NCI-H226 (cell line): Measurements from ENCODE around the gene STK25.

Source experiments
- DNase-seq: peaks from one replicate; pipeline ENCODE4 v3.0.0-alpha.2; 2015

STK25 gene

GRCh38 chr2:241493092-241493491 is 15.3 kb downstream of the STK25 start:
- no peak for DNase-seq

- no peak for DNase-seq
Measured at GRCh38 chr2:241492174-241492565, 16.2 kb downstream of the STK25 start.

- DNase-seq, result no peak
Measured at GRCh38 chr2:241491549-241492173, 16.7 kb downstream of the STK25 start.

- DNase-seq, result no peak
Measured at GRCh38 chr2:241490825-241491506, 17.4 kb downstream of the STK25 start.

- DNase-seq, result no peak
Measured at GRCh38 chr2:241489733-241490680, 18.4 kb downstream of the STK25 start.

GRCh38 chr2:241489088-241489487 is 19.3 kb downstream of the STK25 start:
- DNase-seq, result no peak

GRCh38 chr2:241485172-241485911 is 23.0 kb downstream of the STK25 start:
- DNase-seq, result no peak

- no peak for DNase-seq
Measured at GRCh38 chr2:241483305-241483704, 25.1 kb downstream of the STK25 start.

- DNase-seq, result no peak
Measured at GRCh38 chr2:241482126-241482955, 26.0 kb downstream of the STK25 start.

GRCh38 chr2:241481687-241482086 is 26.7 kb downstream of the STK25 start:
- DNase-seq, result no peak

GRCh38 chr2:241479026-241479898 is 29.1 kb downstream of the STK25 start:
- DNase-seq, result no peak

- DNase-seq, result no peak
Measured at GRCh38 chr2:241478166-241478565, 30.2 kb downstream of the STK25 start.

GRCh38 chr2:241475267-241475666 is 33.1 kb downstream of the STK25 start:
- no peak for DNase-seq

GRCh38 chr2:241473399-241473798 is 35.0 kb downstream of the STK25 start:
- DNase-seq, result no peak

- no peak for DNase-seq
Measured at GRCh38 chr2:241469746-241470145, 38.6 kb downstream of the STK25 start.

GRCh38 chr2:241468476-241468781 is 40.0 kb downstream of the STK25 start:
- no peak for DNase-seq

- no peak for DNase-seq
Measured at GRCh38 chr2:241467777-241468475, 40.5 kb downstream of the STK25 start.

- DNase-seq, result no peak
Measured at GRCh38 chr2:241466230-241466629, 42.2 kb downstream of the STK25 start.

GRCh38 chr2:241465543-241465942 is 42.8 kb downstream of the STK25 start:
- no peak for DNase-seq
